SW 1271 (cell line): Measurements from ENCODE around the gene RRP1.

Experiments used
- DNase-seq, 2 experiments: peaks; one replicate each; lab custom pipeline; 2025; lab: John Stamatoyannopoulos, UW

The RRP1 gene

GRCh38 chr21:43775795-43776430 lies 13.5 kb upstream of the RRP1 start, which contains the start of gene CSTB:
Gene CSTB, minus strand, starts transcription at chr21:43776308. Its CDS starts 39 bp downstream, at chr21:43776269.
- peak; percentile 31 to 63 for DNase-seq

GRCh38 chr21:43777953-43778352 lies 11.4 kb upstream of the RRP1 start:
- DNase-seq, result no peak

DNA sequence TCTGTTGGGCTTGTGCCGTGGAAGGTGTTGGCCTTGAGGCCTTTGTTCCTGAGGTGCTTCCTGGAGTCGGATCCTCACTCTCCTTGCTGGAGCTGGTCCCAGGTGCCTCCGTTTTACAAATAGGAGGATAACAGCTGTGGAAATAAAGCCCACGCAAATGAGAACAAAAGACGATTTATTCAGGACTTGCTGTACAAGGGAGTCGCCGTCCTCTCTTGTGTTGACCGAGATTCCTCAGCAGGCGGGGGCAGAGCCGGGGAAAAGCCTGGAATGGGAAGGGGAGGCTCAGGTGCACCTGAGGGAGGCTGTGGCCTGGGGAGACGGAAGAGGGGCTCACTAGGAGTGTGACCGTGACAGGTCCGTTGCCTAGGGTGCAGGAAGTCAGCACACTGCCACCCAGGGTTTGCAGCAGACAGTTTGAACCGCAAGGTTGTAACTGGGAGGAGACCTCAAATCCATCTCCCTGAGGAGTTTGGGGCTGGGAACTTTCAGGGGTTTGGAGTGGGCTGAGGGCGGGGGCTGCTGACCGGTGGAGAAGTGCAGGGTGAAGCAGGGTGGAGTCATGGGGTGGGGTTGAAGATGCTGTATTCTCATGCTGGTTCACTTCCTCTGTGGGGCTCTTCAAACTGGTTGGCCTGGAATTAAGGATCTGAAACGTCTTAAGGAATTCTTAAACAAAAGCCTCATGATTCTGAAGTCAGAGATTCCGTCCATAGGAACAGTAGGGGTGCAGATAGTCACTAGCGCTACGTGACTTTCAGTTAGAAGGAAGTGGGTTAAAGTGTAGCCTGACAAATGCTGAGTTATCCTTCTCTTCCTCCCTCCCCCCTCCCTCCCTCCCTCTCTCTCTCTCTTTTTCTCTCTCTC lies 10.7 kb upstream of the RRP1 start:
- DNase-seq, result no peak

- no peak for DNase-seq
These were observed 9.7 kb upstream of the RRP1 start for GRCh38 chr21:43779660-43780059.

DNA sequence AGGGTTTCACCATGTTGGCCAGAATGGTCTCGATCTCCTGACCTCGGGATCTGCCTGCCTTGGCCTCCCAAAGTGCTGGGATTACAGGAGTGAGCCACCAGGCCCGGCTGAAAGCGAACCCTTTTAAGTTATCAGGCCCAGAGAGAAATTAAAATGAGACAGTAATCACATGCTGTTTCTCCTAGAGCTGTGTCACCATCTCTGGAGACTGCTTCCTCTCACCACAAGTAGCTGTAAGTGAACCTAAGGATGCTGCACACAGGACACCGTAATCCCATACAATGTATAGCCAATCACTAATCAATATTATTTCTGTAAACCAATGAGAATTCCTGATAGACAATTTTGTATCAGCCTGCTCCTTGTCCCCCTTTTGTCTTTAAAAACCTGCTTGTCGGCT lies 7.5 kb upstream of the RRP1 start:
- DNase-seq, result no peak

DNA sequence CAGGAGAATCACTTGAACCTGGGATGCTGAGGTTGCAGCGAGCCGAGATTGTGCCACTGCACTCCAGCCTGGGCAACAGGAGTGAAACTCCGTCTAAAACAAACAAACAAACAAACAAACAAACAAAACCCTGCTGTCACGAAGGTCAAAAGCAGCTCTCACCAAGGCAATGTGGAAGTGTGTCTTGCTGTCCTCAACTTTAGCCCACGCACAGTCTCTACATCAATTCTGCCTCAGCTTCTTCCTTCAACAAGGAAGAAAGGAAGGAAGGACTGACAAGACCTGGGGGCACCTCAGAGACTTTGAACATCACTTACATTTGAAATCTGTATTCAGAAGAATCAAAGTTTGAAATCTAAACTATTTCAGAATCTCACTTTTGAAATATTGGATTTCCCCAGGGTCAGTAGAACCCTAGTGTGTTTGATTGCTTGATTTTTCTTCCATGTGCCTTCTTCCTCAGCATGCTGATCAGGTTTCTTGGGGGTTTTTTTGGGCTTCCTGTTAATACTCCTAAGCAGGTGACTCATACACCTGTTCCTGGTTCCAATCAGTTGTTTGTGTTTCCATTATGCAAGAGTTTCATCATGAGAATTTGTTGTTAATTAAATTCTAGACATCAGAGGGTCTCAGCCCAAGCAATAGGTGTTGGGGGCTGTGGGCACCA lies 6.8 kb upstream of the RRP1 start:
- no peak for DNase-seq

DNA sequence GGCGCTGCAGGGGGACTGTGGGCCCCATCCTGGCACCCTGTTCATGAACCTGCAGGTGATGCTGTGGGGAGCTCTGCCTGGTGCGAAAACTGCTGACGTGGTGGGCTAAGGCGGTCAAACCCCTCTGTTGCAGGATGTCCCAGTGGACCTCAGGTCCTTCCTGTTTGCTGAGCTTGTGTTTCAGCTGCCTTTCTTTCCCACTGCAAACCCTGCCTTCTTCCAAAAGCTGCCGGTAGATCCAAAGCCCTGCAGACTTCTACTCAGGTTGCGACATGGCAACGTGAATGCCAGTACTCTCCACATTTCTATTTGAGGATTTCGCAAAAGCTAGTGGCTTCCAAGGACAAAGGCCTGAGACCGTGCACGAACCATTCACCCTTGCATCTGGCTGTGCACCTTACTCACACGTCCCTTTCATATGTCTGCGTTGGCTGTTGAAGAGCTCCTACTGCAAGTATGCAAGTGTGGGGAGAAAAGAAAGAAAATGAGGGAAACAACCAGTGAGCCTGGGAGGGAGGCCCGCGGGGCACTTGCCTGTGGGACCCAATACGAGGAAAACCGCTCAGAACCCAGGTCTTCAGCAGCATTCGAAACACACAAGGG lies 6.2 kb upstream of the RRP1 start:
- DNase-seq, result no peak

- DNase-seq, result no peak
These were observed 4.2 kb upstream of the RRP1 start for GRCh38 chr21:43785134-43785533.

- no peak for DNase-seq
These were observed 3.0 kb upstream of the RRP1 start for GRCh38 chr21:43786300-43786806.

DNA sequence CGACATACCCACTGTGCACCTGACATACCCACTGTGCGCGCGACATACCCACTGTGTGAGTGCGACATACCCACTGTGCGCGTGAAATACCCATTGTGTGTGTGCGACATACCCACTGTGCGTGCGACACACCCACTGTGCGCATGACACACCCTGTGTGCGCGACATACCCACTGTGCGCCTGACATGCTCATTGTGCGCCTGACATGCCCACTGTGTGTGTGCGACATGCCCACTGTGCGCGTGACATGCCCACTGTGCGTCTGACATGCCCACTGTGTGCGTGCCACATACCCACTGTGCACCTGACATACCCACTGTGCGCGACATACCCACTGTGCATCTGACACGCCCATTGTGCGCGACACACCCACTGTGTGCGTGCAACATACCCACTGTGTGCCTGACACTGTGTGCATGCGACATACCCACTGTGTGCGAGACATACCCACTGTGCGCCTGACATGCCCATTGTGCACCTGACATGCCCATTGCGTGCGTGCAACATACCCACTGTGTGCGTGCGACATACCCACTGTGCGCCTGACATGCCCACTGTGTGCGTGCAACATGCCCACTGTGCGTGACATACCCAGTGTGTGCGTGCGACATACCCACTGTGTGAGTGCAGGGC lies 2.5 kb upstream of the RRP1 start:
- no peak for DNase-seq

DNA sequence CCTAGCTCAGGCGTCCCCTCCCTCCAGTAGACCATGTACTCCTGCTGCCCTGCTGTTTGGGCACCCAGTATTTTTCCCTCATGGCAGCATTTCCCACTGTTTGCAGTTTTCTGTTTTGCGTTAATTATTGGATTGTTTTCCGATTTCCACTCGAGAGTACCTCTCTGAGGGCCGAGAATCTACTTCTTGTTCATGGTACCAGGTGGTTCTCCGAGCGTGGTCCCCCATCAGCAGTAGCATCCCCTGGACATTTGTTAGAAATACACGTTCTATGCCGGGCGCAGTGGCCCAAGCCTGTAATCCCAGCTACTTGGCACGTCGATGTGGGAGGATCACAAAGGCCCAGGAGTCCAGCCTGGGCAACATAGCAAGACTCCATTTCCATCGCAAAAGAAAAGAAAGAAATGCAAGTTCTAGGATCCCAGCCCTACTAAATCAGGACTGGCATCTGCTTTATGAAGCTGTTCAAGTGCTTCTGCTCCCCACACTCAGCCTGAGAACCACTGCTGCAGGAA lies 690 bp downstream of the RRP1 start:
- DNase-seq, result no peak

- DNase-seq, result no peak
These were observed 3.0 kb downstream of the RRP1 start for GRCh38 chr21:43792406-43792805.

DNA sequence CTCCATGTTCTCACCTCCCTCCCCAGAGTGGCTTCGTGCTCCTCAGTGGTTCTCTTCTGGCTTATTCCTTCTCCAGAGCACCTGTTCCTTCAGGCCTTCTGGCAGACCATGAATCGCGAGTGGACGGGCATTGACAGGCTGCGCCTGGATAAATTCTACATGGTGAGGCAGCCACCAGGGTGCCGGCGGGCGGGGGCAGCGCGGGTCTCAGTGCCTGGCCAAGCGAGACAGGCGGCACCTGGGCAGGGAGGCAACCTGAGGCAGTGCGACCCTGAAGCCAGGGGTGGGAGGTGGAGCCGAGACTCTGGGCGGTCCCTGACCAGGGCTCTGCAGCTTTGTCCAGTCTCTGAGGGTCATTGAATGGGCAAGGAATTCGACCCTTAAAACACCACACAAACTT lies 3.9 kb downstream of the RRP1 start:
- no peak for DNase-seq

- no peak for DNase-seq
These were observed 4.9 kb downstream of the RRP1 start for GRCh38 chr21:43794311-43794710.

DNA sequence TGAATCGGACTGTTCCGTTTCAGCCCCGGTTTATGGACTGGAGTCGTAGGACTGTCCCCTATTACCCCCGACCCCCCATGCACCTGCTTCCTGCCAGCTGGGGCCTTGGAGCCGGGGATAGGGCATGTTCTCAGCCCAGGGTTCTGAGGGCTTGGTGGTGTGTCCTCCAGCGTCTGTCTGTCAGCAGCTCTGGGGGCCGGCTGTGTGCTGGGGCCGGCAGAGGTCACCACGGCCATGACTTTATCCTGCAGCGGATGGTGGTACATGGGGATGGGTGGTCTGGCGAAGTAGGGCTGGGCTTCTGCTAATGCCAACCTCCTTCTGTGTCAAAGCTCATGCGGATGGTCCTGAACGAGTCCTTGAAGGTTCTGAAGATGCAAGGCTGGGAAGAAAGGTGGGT lies 5.5 kb downstream of the RRP1 start:
- DNase-seq, result no peak

DNA sequence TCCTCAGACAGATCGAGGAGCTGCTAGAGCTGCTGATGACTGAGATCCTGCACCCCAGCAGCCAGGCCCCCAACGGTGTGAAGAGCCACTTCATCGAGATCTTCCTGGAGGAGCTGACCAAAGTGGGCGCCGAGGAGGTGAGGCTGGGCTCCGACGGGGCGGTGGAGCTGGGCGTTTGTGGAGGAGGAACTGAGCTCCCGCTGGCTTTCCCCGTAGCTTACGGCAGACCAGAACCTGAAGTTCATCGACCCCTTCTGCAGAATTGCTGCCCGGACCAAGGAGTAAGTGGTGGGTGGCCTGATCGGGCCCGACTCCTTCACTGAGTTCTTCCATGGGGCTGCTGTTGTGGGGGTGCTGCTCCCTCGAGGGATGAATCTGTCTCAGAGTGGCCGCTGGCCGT lies 8.0 kb downstream of the RRP1 start:
- DNase-seq, result no peak

- no peak for DNase-seq
These were observed 8.7 kb downstream of the RRP1 start for GRCh38 chr21:43797925-43798715.

DNA sequence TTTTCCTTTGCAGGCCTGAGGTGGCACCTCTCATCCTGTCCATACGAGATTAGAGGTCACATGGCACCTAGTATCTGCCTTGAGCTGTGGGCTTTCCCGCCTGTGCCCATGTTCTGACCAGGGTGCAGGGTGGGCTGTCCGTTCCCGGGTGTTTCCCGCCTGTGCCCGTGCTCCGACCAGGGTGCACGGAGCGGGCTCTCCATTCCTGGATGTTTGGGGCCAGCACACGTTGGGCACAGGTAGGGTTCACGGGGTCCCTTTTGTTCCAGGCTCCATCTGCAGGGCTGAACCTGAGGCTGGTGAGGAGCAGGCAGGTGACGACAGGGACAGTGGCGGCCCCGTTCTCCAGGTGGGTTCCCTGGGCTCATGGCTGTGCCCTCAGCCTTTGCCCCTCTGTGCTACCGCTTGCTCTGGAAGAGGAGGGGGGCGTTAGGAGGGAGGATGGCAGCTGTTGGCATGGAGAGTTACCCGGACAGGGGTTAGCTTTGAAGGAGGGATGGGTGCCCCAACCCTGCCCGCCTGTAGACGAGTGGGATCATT lies 10.0 kb downstream of the RRP1 start:
- no peak for DNase-seq

- no peak for DNase-seq
These were observed 10.7 kb downstream of the RRP1 start for GRCh38 chr21:43800124-43800523.

DNA sequence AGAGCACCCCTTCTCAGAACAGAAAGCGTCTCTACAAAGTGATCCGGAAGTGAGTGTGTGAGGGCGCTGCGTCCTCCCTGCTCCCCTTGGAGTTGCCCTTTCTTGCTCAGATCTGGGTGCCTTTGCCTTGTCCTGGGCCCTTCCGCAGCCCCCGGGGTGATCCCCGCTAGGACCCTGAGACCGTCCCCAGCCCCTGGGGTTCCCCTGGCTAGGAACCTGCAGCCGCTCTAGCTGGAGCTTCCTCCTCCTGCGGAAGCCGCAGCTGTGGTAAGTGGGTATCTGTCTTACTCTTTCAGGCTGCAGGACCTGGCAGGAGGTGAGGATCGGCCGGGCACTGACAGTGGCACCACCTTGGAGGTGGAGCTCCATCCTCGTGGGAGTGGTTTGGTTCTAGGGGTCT lies 11.2 kb downstream of the RRP1 start:
- no peak for DNase-seq
